Ishikawa (cell line): ENCODE results near the gene PSMG3.
A peak's percentile ranks its signal among the peaks of the same experiment; 100 is the strongest.

Source experiments
- CEBPB ChIP-seq: IDR thresholded peaks from 2 replicates; pipeline ENCODE4 v1.6.1; 2012
- EGR1 ChIP-seq: IDR thresholded peaks from 2 replicates; pipeline ENCODE4 v1.6.1; 2012
- EP300 ChIP-seq: IDR thresholded peaks from 2 replicates; pipeline ENCODE4 v1.6.1; 2012; ENCODE audit warnings: borderline replicate concordance
- FOXM1 ChIP-seq: IDR thresholded peaks from 2 replicates; pipeline ENCODE4 v1.6.1; 2012; ENCODE audit warnings: low read depth, borderline replicate concordance
- NFIC ChIP-seq: IDR thresholded peaks from 2 replicates; pipeline ENCODE4 v1.6.1; 2012
- TEAD4 ChIP-seq: IDR thresholded peaks from 2 replicates; pipeline ENCODE4 v1.6.1; 2012
- YY1 ChIP-seq: IDR thresholded peaks from 2 replicates; pipeline ENCODE4 v1.6.1; 2012; ENCODE audit warnings: low read depth
- ZBTB7A ChIP-seq: IDR thresholded peaks from 2 replicates; pipeline ENCODE4 v1.6.1; 2012; ENCODE audit warnings: low read depth
- TF ChIP-seq, protein P1 (sequence below): IDR thresholded peaks from 2 replicates; pipeline ENCODE4 v1.6.1; 2012

DNA sequence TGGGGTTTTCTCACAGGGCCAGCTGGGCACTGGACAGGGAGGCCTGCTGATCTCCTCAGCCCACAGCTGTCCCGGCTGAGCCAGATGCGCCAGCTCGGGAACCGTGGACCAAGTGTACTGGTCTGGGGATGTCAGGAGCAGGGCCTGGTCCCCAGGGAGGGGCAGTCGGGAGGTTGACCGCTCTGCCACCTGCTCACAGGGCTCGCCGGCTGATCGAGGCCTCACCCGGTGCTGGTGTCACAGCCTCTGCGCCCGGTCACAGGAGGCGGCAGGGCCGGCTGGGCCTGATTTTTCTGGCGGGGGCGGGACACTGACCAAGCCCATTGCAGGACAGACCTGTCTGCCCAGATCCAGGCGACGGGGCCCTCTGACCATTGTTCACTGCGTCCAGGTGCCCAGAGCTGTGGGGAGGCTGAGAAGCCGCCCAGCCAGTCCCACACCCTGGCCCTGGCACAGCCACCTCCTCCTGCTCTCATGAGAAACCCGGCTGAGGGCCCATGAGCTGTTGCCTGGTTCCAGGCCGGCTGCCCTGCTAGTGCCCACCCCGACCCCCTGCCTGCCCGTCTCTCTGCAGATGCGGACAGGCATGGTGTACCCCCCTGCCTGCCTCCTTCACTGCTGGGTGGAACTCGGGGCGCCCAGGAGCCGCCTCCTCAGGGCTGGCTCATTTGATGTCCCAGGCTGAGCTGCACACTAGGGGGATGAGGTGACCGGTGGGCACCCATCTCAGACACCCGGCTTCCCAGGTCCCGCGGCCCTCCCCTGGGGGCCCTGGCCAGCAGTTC lies 10.8 kb downstream of the PSMG3 start:
- peak; percentile 84 for TF ChIP-seq EP300
- peak; percentile 77 for TF ChIP-seq YY1
- peak; percentile 90 for TF ChIP-seq EGR1
- TF ChIP-seq, protein P1, sequence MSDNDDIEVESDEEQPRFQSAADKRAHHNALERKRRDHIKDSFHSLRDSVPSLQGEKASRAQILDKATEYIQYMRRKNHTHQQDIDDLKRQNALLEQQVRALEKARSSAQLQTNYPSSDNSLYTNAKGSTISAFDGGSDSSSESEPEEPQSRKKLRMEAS: peak; percentile 94
- peak; percentile 73 for TF ChIP-seq TEAD4
- peak; percentile 59; the same call in 1 of the 2 replicates for TF ChIP-seq FOXM1
- peak; percentile 55; the same call in 1 of the 2 replicates for TF ChIP-seq CEBPB
- TF ChIP-seq NFIC: peak; percentile 86
- no peak for TF ChIP-seq ZBTB7A
